Psoas muscle (tissue), 8 donors: ENCODE results near the gene U2AF2. TPM values are rescaled to one million over a fixed set of nuclear protein-coding genes. Genes with fewer than 3 reads are reported as not detected.
A peak's percentile ranks its signal among the peaks of the same experiment; 100 is the strongest.

Experiments used
- ATAC-seq, 4 donors: fragments of 200-7000 bp; cut with Tn5 transposase; one replicate each; pipeline ENCODE4 v1.9.1; 2020; ENCODE audit warnings: moderate library complexity in 3 of 4, mild to moderate bottlenecking in 2 of 4
- DNase-seq, 2 donors: peaks; one replicate each; pipeline ENCODE4 v3.0.0-alpha.2; 2020
- H3K27ac ChIP-seq: fragments of 200-600 bp; one replicate; pipeline ENCODE4 v1.8.0; 2022
- H3K27me3 ChIP-seq, 3 donors: fragments of 200-600 bp in 1 of 3; one replicate each; pipeline versions ENCODE4 v1.6.1 to v1.8.0; 2013 to 2022; ENCODE audit warnings: low read length in 2 of 3, mild to moderate bottlenecking in 2 of 3, moderate library complexity in 1 of 3; ENCODE audit not compliant: insufficient read depth in 3 of 3
- H3K36me3 ChIP-seq, 2 donors: fragments of 200-600 bp in 1 of 2; one replicate each; pipeline versions ENCODE4 v1.6.1 to v1.8.0; 2013 to 2022; ENCODE audit warnings: low read depth in 1 of 2, mild to moderate bottlenecking in 1 of 2, moderate library complexity in 1 of 2; ENCODE audit not compliant: insufficient read depth in 1 of 2
- H3K4me1 ChIP-seq: fragments of 200-600 bp; one replicate; pipeline ENCODE4 v1.8.0; 2022
- H3K4me3 ChIP-seq: fragments of 200-600 bp; one replicate; pipeline ENCODE4 v1.8.0; 2022; ENCODE audit warnings: mild to moderate bottlenecking
- H3K9me3 ChIP-seq: fragments of 200-600 bp; one replicate; pipeline ENCODE4 v1.8.0; 2022
- CTCF ChIP-seq: fragments of 200-600 bp; IDR thresholded peaks from one replicate; pipeline ENCODE4 v1.8.0; 2022; ENCODE audit warnings: antibody characterized with exemption
- WGBS, 3 donors: extraction: QIAGEN DNeasy Blood & Tissue Kit; methylation state at CpG; one replicate each; pipeline versions ENCODE4 v1.1.6 to v1.1.7; 2013; 5-methylcytosine and 5-hydroxymethylcytosine counted together
- intact Hi-C, 2 donors: fragments of 100-400 bp; cut with DNase I; formaldehyde crosslinking; loops; one replicate each; pipeline versions ENCODE4 v1.11.0 to v1.14.2; 2022
- polyA plus RNA-seq, 3 donors: library from polyadenylated mRNA; stranded (reverse); fragments of 200-250 nt; gene quantifications; one replicate each; pipeline ENCODE4 v1.2.3, GENCODE V29; 2013
- total RNA-seq, 4 donors: library from RNA; stranded (reverse); fragmentation: NEBNext Ultra II Directional in 2 of 4; extraction: Animal tissue kit (Norgen Biotek cat#: 25700) in 2 of 4; gene quantifications; one replicate each; pipeline versions ENCODE4 v1.2.1 to v1.2.4, GENCODE V29; 2021 to 2023
- donor health status: healthy with polysubstance abuse.
- donor health status: DM: no; HTN: no; CAD: no; lungs with moderate emphysema.
- donor health status: Bipolar disorder and iron deficiency.
- donor health status: healthy.
- donor health status: DM: yes; HTN: yes; CAD: no.
- donor health status: DM: no; HTN: no; CAD: no.
- donor health status: DM: no; HTN: no; CAD: no.
- donor health status: DM: yes; HTN: yes; CAD: no.

Gene U2AF2
- total and polyA plus RNA-seq, 7 donors, result 54.1 to 116 (median 72.6) TPM

- H3K4me3 ChIP-seq, result peak overlapping the region; percentile 81
- no peaks in the 10 kb centered on the region for H3K27me3 ChIP-seq
- intact Hi-C loops, result loop anchor here (1.0 to 5.0 kb wide), 2 partner anchors 90 to 95 kb away; no protein-coding TSS in a partner anchor
- TF ChIP-seq CTCF, result no peak
- peaks cover 41% of the 10 kb centered on the region for H3K4me1 ChIP-seq
- DNase-seq, result no peak
- H3K27ac ChIP-seq, result peak overlapping the region; percentile 96
- H3K36me3 ChIP-seq, result peaks cover 3 to 24% of the 10 kb centered on the region in 2 donors
- H3K9me3 ChIP-seq, result no peaks in the 10 kb centered on the region
- ATAC-seq, result no peak
- WGBS, 3 donors, result 67 to 69% (median 67%) methylated on average over 9 of the region's 9 CpGs
Observed at GRCh38 chr19:55606817-55607216, 48.0 kb upstream of the U2AF2 start.

GRCh38 chr19:55609326-55609725, 45.5 kb upstream of the U2AF2 start:
- Histone ChIP-seq H3K9me3 (no peaks in the 10 kb centered on the region), H3K27me3 (no peaks in the 10 kb centered on the region), H3K4me1 (peaks cover 46% of the 10 kb centered on the region), H3K27ac (peak overlapping the region; percentile 9), H3K36me3 (peaks cover 3 to 25% of the 10 kb centered on the region in 2 donors), H3K4me3 (no peak overlapping the region)
- intact Hi-C loops, result loop anchor here in 1 of 2 donors (5.0 kb wide), 1 partner anchor 97 kb away; no protein-coding TSS in a partner anchor
- DNase-seq, result no peak
- WGBS, 3 donors, result 78 to 81% (median 79%) methylated on average over 5 of the region's 5 CpGs
- TF ChIP-seq CTCF, result no peak
- no peak for ATAC-seq

- intact Hi-C loops, result no loop called here
- H3K36me3 ChIP-seq, result peaks cover 9 to 44% of the 10 kb centered on the region in 2 donors
- 34 to 48% (median 36%) methylated on average over 15 of the region's 15 CpGs for WGBS, 3 donors
- peak; percentile 76 to 90 (median 80) for ATAC-seq
- DNase-seq, result peak in 1 of 2 donors; percentile 60
- peak overlapping the region; percentile 71 for H3K27ac ChIP-seq
- TF ChIP-seq CTCF, result no peak
- peaks cover 40% of the 10 kb centered on the region for H3K4me1 ChIP-seq
- peak overlapping the region; percentile 20 for H3K4me3 ChIP-seq
- no peaks in the 10 kb centered on the region for H3K27me3 ChIP-seq
- no peaks in the 10 kb centered on the region for H3K9me3 ChIP-seq
Observed at GRCh38 chr19:55611300-55611982, 43.4 kb upstream of the U2AF2 start.

GRCh38 chr19:55611983-55612645, 42.7 kb upstream of the U2AF2 start:
- H3K4me3 ChIP-seq, result peak overlapping the region; percentile 20
- H3K27me3 ChIP-seq, result no peaks in the 10 kb centered on the region
- no peaks in the 10 kb centered on the region for H3K9me3 ChIP-seq
- DNase-seq (no peak), ATAC-seq (peak; percentile 19 to 49 (median 42))
- TF ChIP-seq CTCF, result no peak
- H3K4me1 ChIP-seq, result peaks cover 33% of the 10 kb centered on the region
- 50 to 65% (median 56%) methylated on average over 3 of the region's 3 CpGs for WGBS, 3 donors
- peaks cover 10 to 50% of the 10 kb centered on the region in 2 donors for H3K36me3 ChIP-seq
- H3K27ac ChIP-seq, result peak overlapping the region; percentile 71
- intact Hi-C loops, result no loop called here
